ENCODE results near the gene F10.
A peak's percentile ranks its signal among the peaks of the same experiment; 100 is the strongest.

F10 gene

GRCh38 chr13:113138792-113139551 lies 16.4 kb downstream of the F10 start:
- DNase-seq (ENCODE audit: low read depth): no peak

GRCh38 chr13:113139577-113139976 lies 17.0 kb downstream of the F10 start:
- no peak for DNase-seq (ENCODE audit: low read depth)

- DNase-seq (ENCODE audit: low read depth): no peak
Observed at GRCh38 chr13:113140677-113141600, 18.3 kb downstream of the F10 start.

- DNase-seq (ENCODE audit: low read depth): no peak
Observed at GRCh38 chr13:113141601-113141970, 19.0 kb downstream of the F10 start.

GRCh38 chr13:113142876-113143275 lies 20.3 kb downstream of the F10 start:
- DNase-seq (ENCODE audit: low read depth): no peak

GRCh38 chr13:113143466-113144254 lies 21.1 kb downstream of the F10 start:
- no peak for DNase-seq (ENCODE audit: low read depth)

- no peak for DNase-seq (ENCODE audit: low read depth)
Observed at GRCh38 chr13:113144255-113144629, 21.6 kb downstream of the F10 start.

- DNase-seq (ENCODE audit: low read depth): no peak
Observed at GRCh38 chr13:113145496-113145895, 22.9 kb downstream of the F10 start.

GRCh38 chr13:113145911-113146598 lies 23.5 kb downstream of the F10 start:
- DNase-seq (ENCODE audit: low read depth): no peak

- DNase-seq (ENCODE audit: low read depth): no peak
Observed at GRCh38 chr13:113146750-113147149, 24.2 kb downstream of the F10 start.

- no peak for DNase-seq (ENCODE audit: low read depth)
Observed at GRCh38 chr13:113147206-113147605, 24.6 kb downstream of the F10 start.

- DNase-seq (ENCODE audit: low read depth): no peak
Observed at GRCh38 chr13:113148407-113148806, 25.8 kb downstream of the F10 start.

- no peak for DNase-seq (ENCODE audit: low read depth)
Observed at GRCh38 chr13:113148940-113149503, 26.4 kb downstream of the F10 start.

GRCh38 chr13:113149711-113150549 lies 27.3 kb downstream of the F10 start:
- no peak for DNase-seq (ENCODE audit: low read depth)

GRCh38 chr13:113150550-113151365 lies 28.2 kb downstream of the F10 start:
- DNase-seq (ENCODE audit: low read depth): no peak

GRCh38 chr13:113151745-113152690 lies 29.4 kb downstream of the F10 start:
- no peak for DNase-seq (ENCODE audit: low read depth)

GRCh38 chr13:113152691-113152983 lies 30.0 kb downstream of the F10 start:
- no peak for DNase-seq (ENCODE audit: low read depth)

- DNase-seq (ENCODE audit: low read depth): peak; percentile 4
Observed at GRCh38 chr13:113152984-113153809, 30.6 kb downstream of the F10 start.

Data from HS-5 (cell line).